ENCODE data around the gene REN. TPM values are rescaled to one million over a fixed set of nuclear protein-coding genes. Genes with fewer than 3 reads are reported as not detected.

The REN gene
- polyA plus RNA-seq, 1 donor from 2014 or later: not detected

- no peaks in the 10 kb centered on the region for H3F3A ChIP-seq (ENCODE audit: insufficient read depth, low read length, poor library complexity, severe bottlenecking)
- TF ChIP-seq MXI1 (conservative IDR thresholded peaks at IDR 0.05; ENCODE audit: poor library complexity, severe bottlenecking) (no peak), POLR2AphosphoS5 (IDR thresholded peaks at IDR 0.05) (no peak), SMC3 (conservative IDR thresholded peaks at IDR 0.05; ENCODE audit: poor library complexity) (no peak), REST (IDR thresholded peaks at IDR 0.05; ENCODE audit: borderline replicate concordance) (no peak), EP300 (conservative IDR thresholded peaks at IDR 0.05; ENCODE audit: poor library complexity, severe bottlenecking) (no peak)
- TF ChIP-seq, protein P1, sequence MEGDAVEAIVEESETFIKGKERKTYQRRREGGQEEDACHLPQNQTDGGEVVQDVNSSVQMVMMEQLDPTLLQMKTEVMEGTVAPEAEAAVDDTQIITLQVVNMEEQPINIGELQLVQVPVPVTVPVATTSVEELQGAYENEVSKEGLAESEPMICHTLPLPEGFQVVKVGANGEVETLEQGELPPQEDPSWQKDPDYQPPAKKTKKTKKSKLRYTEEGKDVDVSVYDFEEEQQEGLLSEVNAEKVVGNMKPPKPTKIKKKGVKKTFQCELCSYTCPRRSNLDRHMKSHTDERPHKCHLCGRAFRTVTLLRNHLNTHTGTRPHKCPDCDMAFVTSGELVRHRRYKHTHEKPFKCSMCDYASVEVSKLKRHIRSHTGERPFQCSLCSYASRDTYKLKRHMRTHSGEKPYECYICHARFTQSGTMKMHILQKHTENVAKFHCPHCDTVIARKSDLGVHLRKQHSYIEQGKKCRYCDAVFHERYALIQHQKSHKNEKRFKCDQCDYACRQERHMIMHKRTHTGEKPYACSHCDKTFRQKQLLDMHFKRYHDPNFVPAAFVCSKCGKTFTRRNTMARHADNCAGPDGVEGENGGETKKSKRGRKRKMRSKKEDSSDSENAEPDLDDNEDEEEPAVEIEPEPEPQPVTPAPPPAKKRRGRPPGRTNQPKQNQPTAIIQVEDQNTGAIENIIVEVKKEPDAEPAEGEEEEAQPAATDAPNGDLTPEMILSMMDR (IDR thresholded peaks at IDR 0.05; ENCODE audit: poor library complexity, severe bottlenecking): no peak
- no peaks in the 10 kb centered on the region for H3K79me2 ChIP-seq (replicated peaks; ENCODE audit: insufficient read depth, low read length)
- H3K9me3 ChIP-seq (ENCODE audit: low read length): no peaks in the 10 kb centered on the region
- H4K20me1 ChIP-seq (ENCODE audit: insufficient read depth): no peaks in the 10 kb centered on the region
- no peaks in the 10 kb centered on the region for H3K27me3 ChIP-seq (ENCODE audit: insufficient read depth, low read depth, low read length)
- no peak overlapping the region for H3K27ac ChIP-seq (ENCODE audit: low read length)
- no peaks in the 10 kb centered on the region for H3K36me3 ChIP-seq (ENCODE audit: insufficient read depth, low read length)
- no peaks in the 10 kb centered on the region for H3K9me2 ChIP-seq (ENCODE audit: insufficient read depth, low read length)
- no peak overlapping the region for H3K9ac ChIP-seq (ENCODE audit: low read length)
- no peak overlapping the region for H3K4me3 ChIP-seq (ENCODE audit: low read length)
- H3K4me2 ChIP-seq (ENCODE audit: low read length): no peak overlapping the region
- H2AFZ ChIP-seq (ENCODE audit: low read depth, low read length): no peak overlapping the region
These were observed 29.3 kb downstream of the REN start for GRCh38 chr1:204136814-204137213.

DNA sequence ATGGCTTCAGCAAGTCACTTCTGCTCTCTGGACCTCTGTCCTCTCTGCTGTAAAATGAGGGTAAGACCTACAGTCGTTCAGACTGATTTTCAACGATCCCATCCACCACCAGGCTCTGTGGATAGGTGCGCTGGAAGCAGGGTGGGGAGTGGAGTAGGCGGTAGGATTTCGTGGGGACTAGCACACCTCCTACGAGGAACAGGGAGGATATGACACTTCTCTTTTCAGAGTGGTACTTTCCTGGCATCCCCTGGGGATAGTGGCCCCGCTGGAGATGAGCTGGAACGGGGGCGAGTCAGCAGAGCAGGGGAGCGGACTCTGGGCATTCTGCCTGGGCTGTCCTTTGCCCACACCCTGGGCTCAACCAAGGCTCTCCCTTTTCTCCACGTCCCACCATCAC is 32.0 kb downstream of the REN start:
- Histone ChIP-seq H3K4me2 (ENCODE audit: low read length) (no peak overlapping the region), H3K4me3 (ENCODE audit: low read length) (no peak overlapping the region), H4K20me1 (ENCODE audit: insufficient read depth) (no peaks in the 10 kb centered on the region), H3K9me3 (ENCODE audit: low read length) (no peaks in the 10 kb centered on the region), H3K27ac (ENCODE audit: low read length) (no peak overlapping the region), H3K36me3 (ENCODE audit: insufficient read depth, low read length) (no peaks in the 10 kb centered on the region), H3K9ac (ENCODE audit: low read length) (no peak overlapping the region), H3K9me2 (ENCODE audit: insufficient read depth, low read length) (no peaks in the 10 kb centered on the region), H2AFZ (ENCODE audit: low read depth, low read length) (no peak overlapping the region), H3K79me2 (replicated peaks; ENCODE audit: insufficient read depth, low read length) (no peaks in the 10 kb centered on the region), H3K27me3 (ENCODE audit: insufficient read depth, low read depth, low read length) (no peaks in the 10 kb centered on the region), H3F3A (ENCODE audit: insufficient read depth, low read length, poor library complexity, severe bottlenecking) (no peaks in the 10 kb centered on the region)
- TF ChIP-seq TAF1 (IDR thresholded peaks at IDR 0.05; ENCODE audit: low read depth): no peak
- TF ChIP-seq REST (IDR thresholded peaks at IDR 0.05; ENCODE audit: borderline replicate concordance): no peak
- TF ChIP-seq EP300 (conservative IDR thresholded peaks at IDR 0.05; ENCODE audit: poor library complexity, severe bottlenecking): no peak
- TF ChIP-seq MXI1 (conservative IDR thresholded peaks at IDR 0.05; ENCODE audit: poor library complexity, severe bottlenecking): no peak
- no peak for TF ChIP-seq RAD21 (conservative IDR thresholded peaks at IDR 0.05)
- no peak for TF ChIP-seq POLR2AphosphoS5 (IDR thresholded peaks at IDR 0.05)
- TF ChIP-seq, protein P1 (IDR thresholded peaks at IDR 0.05; ENCODE audit: poor library complexity, severe bottlenecking): no peak
- TF ChIP-seq SMC3 (conservative IDR thresholded peaks at IDR 0.05; ENCODE audit: poor library complexity): no peak
- TF ChIP-seq EZH2 (IDR thresholded peaks at IDR 0.05; ENCODE audit: borderline replicate concordance, insufficient read depth, low read length, poor library complexity, severe bottlenecking): no peak

Measured in neural cell (in vitro differentiated cells).